ENCODE data around the gene GBX1.

GBX1 gene

DNA sequence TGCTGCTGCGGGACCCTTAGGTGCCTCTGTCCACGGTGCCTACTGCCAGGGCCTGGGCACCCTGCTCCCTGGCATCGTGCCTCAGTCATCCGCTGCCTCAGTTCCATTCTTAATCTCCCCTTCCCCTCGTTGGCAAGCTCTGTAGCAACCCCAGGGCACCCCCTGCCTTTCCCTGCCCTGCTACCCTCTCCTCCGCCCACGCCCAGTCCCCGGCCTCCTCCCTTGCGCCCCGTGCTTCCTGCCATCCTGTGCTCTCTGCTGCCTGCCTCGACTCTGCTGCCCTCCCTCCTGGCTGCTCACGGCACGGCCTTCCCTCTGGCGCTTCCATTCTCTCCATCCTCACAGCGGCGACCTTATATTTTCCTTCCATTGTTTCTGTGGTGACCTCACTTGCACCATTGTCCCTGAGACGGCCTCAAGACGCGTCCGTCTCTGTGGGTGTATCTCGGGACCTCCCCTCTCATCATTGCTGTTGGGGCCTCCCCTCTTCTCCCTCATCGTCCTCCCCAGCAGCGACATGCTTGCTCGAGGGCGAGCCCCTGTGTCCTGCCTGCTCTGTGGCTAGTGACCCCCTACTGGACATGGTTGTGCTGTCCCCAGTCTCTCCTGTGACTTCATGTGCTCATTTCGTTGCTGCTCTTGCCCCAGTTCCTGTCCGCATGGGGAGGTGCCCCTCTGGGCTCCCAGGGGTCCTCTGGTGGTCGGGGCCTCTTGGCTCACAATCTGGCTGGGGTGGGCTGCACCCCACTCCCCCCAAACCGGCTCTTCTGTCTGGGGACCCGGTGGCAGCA, 45.9 kb downstream of the GBX1 start:
- no peak for TF ChIP-seq CTCF (IDR thresholded peaks at IDR 0.05; ENCODE audit: low read depth, low read length, missing control alignments)
- no peak overlapping the region for H3K4me3 ChIP-seq (replicated peaks; ENCODE audit: low read depth, low read length)
- DNase-seq (ENCODE audit: extremely low read depth, low read depth) = no peak

DNA sequence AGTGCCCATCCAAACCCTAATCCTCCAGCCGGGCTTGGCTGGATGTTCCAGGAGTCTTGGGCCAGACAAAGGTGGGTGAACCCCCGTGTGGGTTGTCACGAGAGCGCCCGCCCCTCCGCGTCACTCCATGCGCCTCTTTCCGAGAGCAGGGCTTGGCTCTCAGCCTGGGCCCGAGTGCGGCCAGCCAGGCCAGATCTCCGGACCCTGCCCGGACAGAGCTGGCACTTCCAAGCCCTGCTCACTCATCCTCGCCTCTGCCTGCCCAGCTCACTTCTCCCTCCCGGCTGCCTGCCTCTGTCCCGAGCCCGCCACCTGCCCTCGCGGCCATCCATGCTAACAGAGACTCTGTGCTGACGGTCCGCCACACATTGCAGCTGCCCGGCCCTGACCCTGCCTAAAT, 46.6 kb downstream of the GBX1 start:
- H3K4me3 ChIP-seq (replicated peaks; ENCODE audit: low read depth, low read length) = no peak overlapping the region
- no peak for DNase-seq (ENCODE audit: extremely low read depth, low read depth)
- no peak for TF ChIP-seq CTCF (IDR thresholded peaks at IDR 0.05; ENCODE audit: low read depth, low read length, missing control alignments)

DNA sequence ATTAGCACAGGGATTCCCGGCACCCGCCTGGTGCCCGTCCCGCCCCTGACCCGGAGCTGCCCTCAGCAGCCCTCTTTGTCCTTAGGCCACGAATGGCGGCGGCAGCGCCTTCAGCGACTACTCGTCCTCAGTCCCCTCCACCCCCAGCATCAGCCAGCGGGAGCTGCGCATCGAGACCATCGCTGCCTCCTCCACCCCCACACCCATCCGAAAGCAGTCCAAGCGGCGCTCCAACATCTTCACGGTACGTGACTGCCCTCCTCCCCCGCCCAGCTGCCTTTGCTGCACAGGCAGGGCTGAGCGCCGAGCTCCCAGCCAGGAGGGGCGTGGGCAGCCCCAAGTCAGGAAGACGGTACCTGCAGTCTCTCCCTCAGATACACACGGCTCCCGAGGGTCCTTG, 47.6 kb downstream of the GBX1 start:
- no peak overlapping the region for H3K4me3 ChIP-seq (replicated peaks; ENCODE audit: low read depth, low read length)
- DNase-seq (ENCODE audit: extremely low read depth, low read depth) = no peak
- no peak for TF ChIP-seq CTCF (IDR thresholded peaks at IDR 0.05; ENCODE audit: low read depth, low read length, missing control alignments)

GRCh38 chr7:151119055-151119415, 48.5 kb downstream of the GBX1 start:
- H3K4me3 ChIP-seq (replicated peaks; ENCODE audit: low read depth, low read length) = no peak overlapping the region
- DNase-seq (ENCODE audit: extremely low read depth, low read depth) = no peak
- TF ChIP-seq CTCF (IDR thresholded peaks at IDR 0.05; ENCODE audit: low read depth, low read length, missing control alignments) = no peak

GRCh38 chr7:151118108-151119054, 49.1 kb downstream of the GBX1 start:
- TF ChIP-seq CTCF (IDR thresholded peaks at IDR 0.05; ENCODE audit: low read depth, low read length, missing control alignments) = no peak
- no peak for DNase-seq (ENCODE audit: extremely low read depth, low read depth)
- H3K4me3 ChIP-seq (replicated peaks; ENCODE audit: low read depth, low read length) = no peak overlapping the region

DNA sequence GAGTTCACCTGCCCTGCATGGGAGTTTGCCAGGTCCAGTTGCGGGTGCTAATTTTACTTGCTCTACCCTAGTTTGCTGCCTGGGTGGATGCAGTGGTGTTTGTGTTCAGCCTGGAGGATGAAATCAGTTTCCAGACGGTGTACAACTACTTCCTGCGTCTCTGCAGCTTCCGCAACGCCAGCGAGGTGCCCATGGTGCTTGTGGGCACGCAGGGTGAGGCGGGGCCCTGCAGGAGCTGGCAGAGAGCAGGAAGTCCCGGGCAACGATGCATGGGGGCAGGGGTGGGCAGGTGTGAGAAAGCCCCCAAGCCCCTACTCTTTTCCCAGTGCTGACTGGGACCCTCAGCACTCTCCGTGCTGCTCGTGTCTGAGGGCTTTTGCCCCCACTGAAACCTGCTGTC, 49.9 kb downstream of the GBX1 start:
- no peak for TF ChIP-seq CTCF (IDR thresholded peaks at IDR 0.05; ENCODE audit: low read depth, low read length, missing control alignments)
- no peak for DNase-seq (ENCODE audit: extremely low read depth, low read depth)
- no peak overlapping the region for H3K4me3 ChIP-seq (replicated peaks; ENCODE audit: low read depth, low read length)
